Nephron (organoid): ENCODE data around the gene TTC1.
"Not testable (repeated sequence)": the region's sequence is repeated elsewhere in the genome, so short reads cannot be mapped to it uniquely, and the experiment has no call there.

Experiments used
- H3K27ac Mint-ChIP-seq, 3 experiments: 2 replicates each; pipeline ENCODE4 v1.8.0; 2020; ENCODE audit warnings: mixed read lengths in 3 of 3, mild to moderate bottlenecking in 2 of 3, moderate library complexity in 1 of 3
- H3K27me3 Mint-ChIP-seq: 2 replicates; pipeline ENCODE4 v1.8.0; 2021; ENCODE audit warnings: low read depth, mild to moderate bottlenecking, moderate library complexity, mixed read lengths
- H3K36me3 Mint-ChIP-seq: 2 replicates; pipeline ENCODE4 v1.8.0; 2020; ENCODE audit warnings: low read depth, mixed read lengths
- H3K4me1 Mint-ChIP-seq: 2 replicates; pipeline ENCODE4 v1.8.0; 2020; ENCODE audit warnings: mixed read lengths
- H3K4me3 Mint-ChIP-seq, 3 experiments: 2 replicates each; pipeline ENCODE4 v1.8.0; 2020; ENCODE audit warnings: mild to moderate bottlenecking in 3 of 3, mixed read lengths in 3 of 3, moderate library complexity in 2 of 3
- H3K9me3 Mint-ChIP-seq: 2 replicates; pipeline ENCODE4 v1.8.0; 2020; ENCODE audit warnings: mixed read lengths
- CTCF ChIP-seq, 3 experiments: fragments of 200-600 bp; sonication (generic); IDR thresholded peaks; one replicate each; pipeline ENCODE4 v1.5.0; 2021; ENCODE audit warnings: antibody characterized with exemption in 3 of 3; ENCODE audit not compliant: unreplicated experiment in 3 of 3

TTC1 gene

GRCh38 chr5:159990506-159990905, 18.4 kb upstream of the TTC1 start:
- H3K27me3 Mint-ChIP-seq, result peaks cover 70% of the 10 kb centered on the region
- H3K9me3 Mint-ChIP-seq, result peaks cover 10% of the 10 kb centered on the region
- H3K4me1 Mint-ChIP-seq, result no peaks in the 10 kb centered on the region

GRCh38 chr5:159992566-159992965, 16.4 kb upstream of the TTC1 start:
- H3K4me3 Mint-ChIP-seq, result no peak overlapping the region
- H3K36me3 Mint-ChIP-seq, result no peaks in the 10 kb centered on the region
- H3K27ac Mint-ChIP-seq, result no peak overlapping the region
- H3K4me1 Mint-ChIP-seq, result peaks cover 4% of the 10 kb centered on the region
- peaks cover 10% of the 10 kb centered on the region for H3K9me3 Mint-ChIP-seq
- H3K27me3 Mint-ChIP-seq, result peaks cover 53% of the 10 kb centered on the region
- TF ChIP-seq CTCF (IDR thresholded peaks at IDR 0.05; ENCODE audit: unreplicated experiment in 3 of 3), result no peak

More at GRCh38 chr5:159990506-159990905, 18.4 kb upstream of the TTC1 start:
- H3K36me3 Mint-ChIP-seq, result no peaks in the 10 kb centered on the region
- H3K4me3 Mint-ChIP-seq, result no peak overlapping the region
- H3K27ac Mint-ChIP-seq, result no peak overlapping the region
- peak in 2 of 3 experiments; percentile 10 to 15 for TF ChIP-seq CTCF (IDR thresholded peaks at IDR 0.05; ENCODE audit: unreplicated experiment in 3 of 3)

- no peak for TF ChIP-seq CTCF (IDR thresholded peaks at IDR 0.05; ENCODE audit: unreplicated experiment in 3 of 3)
- peaks cover 51% of the 10 kb centered on the region for H3K27me3 Mint-ChIP-seq
- H3K4me1 Mint-ChIP-seq, result peaks cover 4% of the 10 kb centered on the region
- peaks cover 7% of the 10 kb centered on the region for H3K9me3 Mint-ChIP-seq
- H3K27ac Mint-ChIP-seq, result no peak overlapping the region
- no peak overlapping the region for H3K4me3 Mint-ChIP-seq
- H3K36me3 Mint-ChIP-seq, result no peaks in the 10 kb centered on the region
These were observed 15.7 kb upstream of the TTC1 start for GRCh38 chr5:159993194-159993593.

GRCh38 chr5:159995907-159996306, 13.0 kb upstream of the TTC1 start:
- Mint-ChIP-seq H3K4me1 (peaks cover 4% of the 10 kb centered on the region), H3K4me3 (no peak overlapping the region), H3K27ac (peak overlapping the region in 1 of 3 experiments; percentile 45), H3K9me3 (peaks cover 7% of the 10 kb centered on the region), H3K27me3 (peaks cover 37% of the 10 kb centered on the region), H3K36me3 (no peaks in the 10 kb centered on the region)
- no peak for TF ChIP-seq CTCF (IDR thresholded peaks at IDR 0.05; ENCODE audit: unreplicated experiment in 3 of 3)

- no peak overlapping the region for H3K4me3 Mint-ChIP-seq
- H3K4me1 Mint-ChIP-seq, result peaks cover 6% of the 10 kb centered on the region
- no peak for TF ChIP-seq CTCF (IDR thresholded peaks at IDR 0.05; ENCODE audit: unreplicated experiment in 3 of 3)
- peak overlapping the region in 1 of 3 experiments; percentile 32 for H3K27ac Mint-ChIP-seq
- H3K9me3 Mint-ChIP-seq, result no peaks in the 10 kb centered on the region
- H3K36me3 Mint-ChIP-seq, result no peaks in the 10 kb centered on the region
- H3K27me3 Mint-ChIP-seq, result peaks cover 18% of the 10 kb centered on the region
These were observed 7.5 kb upstream of the TTC1 start for GRCh38 chr5:160001457-160001856.

GRCh38 chr5:160007514-160007913, 1.4 kb upstream of the TTC1 start:
- Mint-ChIP-seq H3K4me3 (no peak overlapping the region), H3K27me3 (no peaks in the 10 kb centered on the region), H3K36me3 (peaks cover 15% of the 10 kb centered on the region), H3K9me3 (no peaks in the 10 kb centered on the region), H3K4me1 (peaks cover 27% of the 10 kb centered on the region), H3K27ac (peak overlapping the region in 2 of 3 experiments; percentile 7 to 68)
- no peak for TF ChIP-seq CTCF (IDR thresholded peaks at IDR 0.05; ENCODE audit: unreplicated experiment in 3 of 3)

GRCh38 chr5:160008529-160008876, 436 bp upstream of the TTC1 start:
- H3K27ac Mint-ChIP-seq, result peak overlapping the region; percentile 81 to 93 (median 93)
- not testable (repeated sequence) for H3K27me3 Mint-ChIP-seq, H3K9me3 Mint-ChIP-seq
- H3K4me3 Mint-ChIP-seq, result peak overlapping the region in 1 of 3 experiments; percentile 11
- H3K4me1 Mint-ChIP-seq, result peaks cover 27% of the 10 kb centered on the region
- H3K36me3 Mint-ChIP-seq, result peaks cover 15% of the 10 kb centered on the region
